ENCODE data around the gene ARVCF.

- TF ChIP-seq CTCF (tag by site-specific recombination; IDR thresholded peaks at IDR 0.05) (no peak), ZBTB17 (tag by site-specific recombination; IDR thresholded peaks at IDR 0.05) (no peak), ZNF114 (tag by site-specific recombination; IDR thresholded peaks at IDR 0.05) (no peak), ZNF175 (tag by site-specific recombination; IDR thresholded peaks at IDR 0.05) (no peak), ZNF629 (tag by site-specific recombination; IDR thresholded peaks at IDR 0.05) (no peak)
Measured at GRCh38 chr22:20038574-20038973, 22.0 kb upstream of the ARVCF start.
